ENCODE results near the gene NEK9.

GRCh38 chr14:75134644-75135043 is 7.8 kb upstream of the NEK9 start:
- TF ChIP-seq CTCF (IDR thresholded peaks at IDR 0.05; ENCODE audit: low read depth, low read length) (no peak), POLR2A (IDR thresholded peaks at IDR 0.05; ENCODE audit: extremely low read depth, insufficient read length) (no peak), MAX (IDR thresholded peaks at IDR 0.05; ENCODE audit: low read depth, low read length) (no peak)

Data from NB4 (cell line).